WTC11 (cell line): Measurements from ENCODE around the gene TBC1D17. TPM values are rescaled to one million over a fixed set of nuclear protein-coding genes. Genes with fewer than 3 reads are reported as not detected.

Experiments
- ATAC-seq: fragments of 200-7000 bp; cut with Tn5 transposase; 2 replicates; pipeline ENCODE4 v1.10.0; 2021; ENCODE audit warnings: mild to moderate bottlenecking, moderate library complexity
- CTCF ChIA-PET: fragments of 300-600 bp; sonication (Branson Sonifier 250); formaldehyde crosslinking; loops from one replicate; lab custom pipeline; 2021; ENCODE audit warnings: antibody characterized with exemption; lab: Charles Lee
- POLR2A ChIA-PET: fragments of 350-600 bp; sonication (Branson Sonifier 250); formaldehyde crosslinking; loops from one replicate; lab custom pipeline; 2021; ENCODE audit warnings: antibody characterized with exemption; lab: Charles Lee
- DNase-seq: peaks from one replicate; pipeline ENCODE4 v3.0.0; 2021; ENCODE audit warnings: low spot score
- H3K27ac Mint-ChIP-seq: 2 replicates; pipeline ENCODE4 v1.8.0; 2021; ENCODE audit warnings: mixed read lengths
- H3K27me3 Mint-ChIP-seq: 2 replicates; pipeline ENCODE4 v1.8.0; 2021; ENCODE audit warnings: low read depth, mild to moderate bottlenecking, moderate library complexity, mixed read lengths
- H3K36me3 Mint-ChIP-seq: 2 replicates; pipeline ENCODE4 v1.8.0; 2021; ENCODE audit warnings: mixed read lengths
- H3K4me1 Mint-ChIP-seq: 2 replicates; pipeline ENCODE4 v1.8.0; 2022; ENCODE audit warnings: mixed read lengths
- H3K4me3 Mint-ChIP-seq: 2 replicates; pipeline ENCODE4 v1.8.0; 2021; ENCODE audit warnings: mild to moderate bottlenecking, moderate library complexity, mixed read lengths
- H3K9me3 Mint-ChIP-seq: 2 replicates; pipeline ENCODE4 v1.8.0; 2021; ENCODE audit warnings: mixed read lengths
- AFF4 ChIP-seq: sonication (generic); formaldehyde crosslinking; IDR thresholded peaks from 2 replicates; pipeline ENCODE4 v1.8.1; 2023; ENCODE audit warnings: mild to moderate bottlenecking, missing genetic modification reagents, borderline replicate concordance
- ARID4B ChIP-seq: sonication (generic); formaldehyde crosslinking; IDR thresholded peaks from 2 replicates; pipeline ENCODE4 v1.8.0; 2023; ENCODE audit warnings: missing genetic modification reagents, mild to moderate bottlenecking, borderline replicate concordance
- ETV6 ChIP-seq: sonication (generic); formaldehyde crosslinking; IDR thresholded peaks from 2 replicates; pipeline ENCODE4 v1.8.1; 2022; ENCODE audit warnings: mild to moderate bottlenecking, missing genetic modification reagents
- HMGA2 ChIP-seq: fragments of 250-450 bp; sonication (Bioruptor Pico); IDR thresholded peaks from 2 replicates; pipeline ENCODE4 v1.4.0; 2021; ENCODE audit warnings: mild to moderate bottlenecking, moderate library complexity
- HMGXB4 ChIP-seq: sonication (generic); formaldehyde crosslinking; IDR thresholded peaks from 2 replicates; pipeline ENCODE4 v1.8.1; 2023; ENCODE audit warnings: mild to moderate bottlenecking, moderate library complexity, missing genetic modification reagents
- MAX ChIP-seq: sonication (generic); formaldehyde crosslinking; IDR thresholded peaks from 2 replicates; pipeline ENCODE4 v1.8.0; 2022; ENCODE audit warnings: mild to moderate bottlenecking, missing genetic modification reagents
- MYBL2 ChIP-seq: sonication (generic); formaldehyde crosslinking; IDR thresholded peaks from 2 replicates; pipeline ENCODE4 v1.8.1; 2023; ENCODE audit warnings: mild to moderate bottlenecking, moderate library complexity, missing genetic modification reagents
- NR3C1 ChIP-seq: sonication (generic); formaldehyde crosslinking; conservative IDR thresholded peaks from 2 replicates; pipeline ENCODE4 v1.8.1; 2023; ENCODE audit warnings: low read depth, mild to moderate bottlenecking, missing genetic modification reagents
- SMAD3 ChIP-seq: sonication (generic); formaldehyde crosslinking; IDR thresholded peaks from 2 replicates; pipeline ENCODE4 v1.8.0; 2022; ENCODE audit warnings: missing genetic modification reagents, mild to moderate bottlenecking, borderline replicate concordance
- USF1 ChIP-seq: sonication (generic); formaldehyde crosslinking; IDR thresholded peaks from 2 replicates; pipeline ENCODE4 v1.8.0; 2022; ENCODE audit warnings: mild to moderate bottlenecking, missing genetic modification reagents
- ZNF219 ChIP-seq: sonication (generic); formaldehyde crosslinking; IDR thresholded peaks from 2 replicates; pipeline ENCODE4 v1.8.0; 2023; ENCODE audit warnings: missing genetic modification reagents, mild to moderate bottlenecking, borderline replicate concordance
- ZNF317 ChIP-seq: sonication (generic); formaldehyde crosslinking; IDR thresholded peaks from 2 replicates; pipeline ENCODE4 v1.8.1; 2023; ENCODE audit warnings: low read depth, mild to moderate bottlenecking, moderate library complexity, missing genetic modification reagents, borderline replicate concordance
- ZNF425 ChIP-seq: fragments of 250-450 bp; sonication (Bioruptor Pico); conservative IDR thresholded peaks from 2 replicates; pipeline ENCODE4 v1.9.0; 2021; ENCODE audit warnings: mild to moderate bottlenecking
- ZNF532 ChIP-seq: fragments of 250-450 bp; sonication (Bioruptor Pico); IDR thresholded peaks from 2 replicates; pipeline ENCODE4 v1.9.0; 2021; ENCODE audit warnings: mild to moderate bottlenecking, borderline replicate concordance
- total RNA-seq: library from RNA; stranded (reverse); gene quantifications from 3 replicates; pipeline ENCODE4 v1.2.3, GENCODE V29; 2021

TBC1D17 gene
- total RNA-seq, 1 experiment from 2014 or later: 52.8 TPM

- ChIA-PET POLR2A (no interaction called here), CTCF (interaction anchor here (0.6 to 1.0 kb wide), 2 partner anchors 64 to 68 kb away, joined by 3 read pairs; partner anchors contain the start of gene AP2A1)
- no peaks in the 10 kb centered on the region for H3K9me3 Mint-ChIP-seq
- ATAC-seq (no peak), DNase-seq (no peak)
- H3K4me3 Mint-ChIP-seq: no peak overlapping the region
- H3K27me3 Mint-ChIP-seq: no peaks in the 10 kb centered on the region
- H3K27ac Mint-ChIP-seq: no peak overlapping the region
- TF ChIP-seq HMGA2 (CRISPR knock-in tag) (no peak), SMAD3 (CRISPR knock-in tag) (no peak), ZNF425 (CRISPR knock-in tag) (no peak), MYBL2 (CRISPR knock-in tag) (no peak), ETV6 (CRISPR knock-in tag) (no peak), ZNF219 (no peak), ARID4B (no peak), HMGXB4 (CRISPR knock-in tag) (no peak), ZNF317 (CRISPR knock-in tag) (no peak), MAX (no peak)
- H3K4me1 Mint-ChIP-seq: no peaks in the 10 kb centered on the region
- H3K36me3 Mint-ChIP-seq: peaks cover 53% of the 10 kb centered on the region
Observed at GRCh38 chr19:49835562-49835961, 41.9 kb upstream of the TBC1D17 start.

- ChIA-PET POLR2A (no interaction called here), CTCF (interaction anchor here (0.6 to 1.0 kb wide), 2 partner anchors 65 to 69 kb away, joined by 3 read pairs; partner anchors contain the start of gene AP2A1)
- Mint-ChIP-seq H3K9me3 (no peaks in the 10 kb centered on the region), H3K36me3 (peaks cover 55% of the 10 kb centered on the region), H3K4me1 (no peaks in the 10 kb centered on the region), H3K27ac (no peak overlapping the region), H3K27me3 (no peaks in the 10 kb centered on the region), H3K4me3 (no peak overlapping the region)
- DNase-seq (no peak), ATAC-seq (no peak)
- TF ChIP-seq AFF4: no peak
- no peak for TF ChIP-seq NR3C1 (CRISPR knock-in tag)
- no peak for TF ChIP-seq ZNF532
- TF ChIP-seq USF1 (CRISPR knock-in tag): no peak
- no peak for TF ChIP-seq ZNF317 (CRISPR knock-in tag)
Observed at GRCh38 chr19:49836176-49837008, 41.1 kb upstream of the TBC1D17 start.
